ENCODE results near the gene KRT8. TPM values are rescaled to one million over a fixed set of nuclear protein-coding genes. Genes with fewer than 3 reads are reported as not detected.

Gene KRT8
- total RNA-seq, 3 donors from 2014 or later: 1,334 to 4,222 (median 3,664) TPM

DNA sequence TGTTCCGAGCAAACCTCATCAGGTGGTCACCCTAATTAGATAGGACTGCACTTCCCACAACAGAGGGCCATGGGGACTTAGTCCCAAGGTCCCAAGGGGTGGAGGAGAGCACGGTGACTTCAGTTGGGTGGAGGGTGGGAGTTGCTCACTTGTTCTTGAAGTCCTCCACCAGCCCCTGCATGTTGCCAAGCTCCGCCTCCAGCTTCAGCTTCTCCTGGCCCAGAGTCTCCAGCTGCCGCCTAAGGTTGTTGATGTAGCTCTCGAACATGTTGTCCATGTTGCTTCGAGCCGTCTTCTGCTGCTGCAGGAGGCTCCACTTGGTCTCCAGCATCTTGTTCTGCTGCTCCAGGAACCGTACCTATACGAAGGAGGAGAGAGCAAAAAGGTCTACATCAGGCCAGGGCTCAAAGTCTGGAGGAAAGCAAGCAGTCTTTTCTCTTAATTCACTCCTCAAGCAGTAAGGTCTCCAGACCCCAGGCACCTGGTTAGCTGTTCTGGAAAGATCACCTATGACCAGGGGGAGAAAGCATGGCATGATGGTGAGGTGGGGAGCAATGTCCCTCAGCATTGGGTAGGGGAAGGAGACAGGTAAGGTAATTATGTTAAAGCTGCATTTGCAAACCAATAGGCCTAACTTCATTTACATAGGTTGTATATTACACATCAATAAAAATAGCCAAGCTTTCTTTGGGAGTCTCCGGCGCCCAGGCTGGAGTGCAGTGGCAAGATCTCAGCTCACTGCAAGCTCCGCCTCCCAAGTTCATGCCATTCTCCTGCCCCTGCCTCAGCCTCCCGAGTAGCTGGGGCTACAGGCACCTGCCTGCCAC, 2.9 kb downstream of the KRT8 start:
- TF ChIP-seq, protein P1, sequence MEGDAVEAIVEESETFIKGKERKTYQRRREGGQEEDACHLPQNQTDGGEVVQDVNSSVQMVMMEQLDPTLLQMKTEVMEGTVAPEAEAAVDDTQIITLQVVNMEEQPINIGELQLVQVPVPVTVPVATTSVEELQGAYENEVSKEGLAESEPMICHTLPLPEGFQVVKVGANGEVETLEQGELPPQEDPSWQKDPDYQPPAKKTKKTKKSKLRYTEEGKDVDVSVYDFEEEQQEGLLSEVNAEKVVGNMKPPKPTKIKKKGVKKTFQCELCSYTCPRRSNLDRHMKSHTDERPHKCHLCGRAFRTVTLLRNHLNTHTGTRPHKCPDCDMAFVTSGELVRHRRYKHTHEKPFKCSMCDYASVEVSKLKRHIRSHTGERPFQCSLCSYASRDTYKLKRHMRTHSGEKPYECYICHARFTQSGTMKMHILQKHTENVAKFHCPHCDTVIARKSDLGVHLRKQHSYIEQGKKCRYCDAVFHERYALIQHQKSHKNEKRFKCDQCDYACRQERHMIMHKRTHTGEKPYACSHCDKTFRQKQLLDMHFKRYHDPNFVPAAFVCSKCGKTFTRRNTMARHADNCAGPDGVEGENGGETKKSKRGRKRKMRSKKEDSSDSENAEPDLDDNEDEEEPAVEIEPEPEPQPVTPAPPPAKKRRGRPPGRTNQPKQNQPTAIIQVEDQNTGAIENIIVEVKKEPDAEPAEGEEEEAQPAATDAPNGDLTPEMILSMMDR (IDR thresholded peaks at IDR 0.05): no peak
- no peaks in the 10 kb centered on the region for H3K36me3 ChIP-seq (ENCODE audit: low read depth)
- no peaks in the 10 kb centered on the region for H3K9me3 ChIP-seq
- H3K4me3 ChIP-seq: peak overlapping the region; percentile 81
- DNase-seq: peak; percentile 54 to 62 (median 55)
- H3K4me1 ChIP-seq (ENCODE audit: low read depth): peaks cover 60% of the 10 kb centered on the region
- ATAC-seq: no peak
- intact Hi-C loops (cut with DNase I, micrococcal nuclease): loop anchor here in 1 of 2 donors (5.0 kb wide), 1 partner anchor 70 kb away; no protein-coding TSS in a partner anchor

DNA sequence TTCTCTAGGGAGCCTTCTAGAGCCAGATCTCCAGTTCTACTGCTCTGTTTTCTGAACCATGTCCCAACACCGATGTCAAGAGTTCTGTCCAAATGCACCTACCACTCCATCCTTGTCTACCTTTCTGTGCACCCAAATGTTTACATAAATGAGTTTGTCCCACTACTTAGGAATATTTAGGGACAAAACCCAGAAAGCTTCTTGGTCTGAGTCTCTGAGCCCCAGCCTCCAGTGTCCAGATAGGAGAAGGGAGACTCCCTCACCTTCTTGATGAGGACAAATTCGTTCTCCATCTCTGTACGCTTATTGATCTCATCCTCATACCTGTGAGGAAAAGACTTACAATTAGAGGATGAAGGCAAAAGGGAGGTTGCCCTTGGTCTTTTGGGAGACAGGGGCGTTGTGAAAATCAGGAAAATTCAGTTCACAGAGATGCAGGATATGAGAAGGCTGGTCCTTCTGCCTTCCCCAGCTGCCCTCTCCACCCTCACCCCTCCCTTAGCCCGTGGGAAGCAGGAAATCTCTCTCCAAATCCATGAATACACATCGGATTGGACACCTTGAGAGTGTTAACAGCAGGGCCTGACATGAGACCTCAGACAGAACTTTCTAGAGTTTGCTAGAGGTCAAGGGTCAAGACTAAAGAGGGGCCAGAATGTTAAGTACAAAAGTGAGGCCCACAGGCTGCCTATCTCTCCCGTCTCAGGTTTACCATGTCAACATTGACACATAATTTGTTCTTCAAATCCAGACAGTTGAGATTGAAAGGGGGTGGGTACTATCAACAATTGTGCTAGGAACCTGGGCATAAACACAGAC, 3.8 kb downstream of the KRT8 start:
- intact Hi-C loops (cut with DNase I, micrococcal nuclease): loop anchor here in 1 of 2 donors (5.0 kb wide), 1 partner anchor 71 kb away; no protein-coding TSS in a partner anchor
- ATAC-seq (no peak), DNase-seq (peak in 1 of 3 donors; percentile 7)
- Histone ChIP-seq H3K9me3 (no peaks in the 10 kb centered on the region), H3K4me1 (ENCODE audit: low read depth) (peaks cover 61% of the 10 kb centered on the region), H3K36me3 (ENCODE audit: low read depth) (no peaks in the 10 kb centered on the region), H3K4me3 (no peak overlapping the region)
- TF ChIP-seq, protein P1 (IDR thresholded peaks at IDR 0.05): no peak

DNA sequence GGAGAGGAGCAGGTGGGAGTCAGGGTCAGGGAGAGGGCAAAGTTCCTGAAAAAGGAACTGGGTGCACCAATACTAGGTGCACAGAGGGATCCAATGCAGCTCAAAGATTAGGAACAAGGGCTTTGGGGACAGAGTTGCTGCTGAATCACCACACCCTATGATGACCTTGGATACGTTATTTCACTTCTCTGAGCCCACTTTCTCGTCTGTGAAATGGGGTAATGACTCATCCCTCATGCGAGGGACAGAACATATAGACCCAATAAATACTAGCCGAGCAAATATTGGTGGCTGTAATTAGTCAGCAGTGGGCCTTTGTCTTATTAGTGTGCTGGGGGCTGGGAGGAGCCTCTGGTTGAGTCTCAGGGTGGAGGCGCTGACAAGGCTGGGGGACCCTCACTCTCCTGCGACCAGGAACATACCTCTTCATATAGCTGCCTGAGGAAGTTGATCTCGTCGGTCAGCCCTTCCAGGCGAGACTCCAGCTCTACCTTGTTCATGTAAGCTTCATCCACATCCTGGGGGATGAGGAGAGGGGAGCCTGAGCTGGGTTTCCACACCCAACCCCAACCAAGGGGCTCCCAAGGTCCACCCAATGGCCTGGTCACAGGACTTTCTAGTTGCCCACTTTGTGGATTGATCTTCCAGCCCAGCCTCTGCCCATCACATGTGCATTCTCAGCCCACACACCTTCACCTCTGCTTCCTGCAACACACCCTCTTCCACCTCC, 4.5 kb downstream of the KRT8 start:
- Histone ChIP-seq H3K4me1 (ENCODE audit: low read depth) (peaks cover 62% of the 10 kb centered on the region), H3K4me3 (no peak overlapping the region), H3K9me3 (no peaks in the 10 kb centered on the region), H3K36me3 (ENCODE audit: low read depth) (no peaks in the 10 kb centered on the region)
- intact Hi-C loops (cut with DNase I, micrococcal nuclease): loop anchor here in 1 of 2 donors (5.0 kb wide), 1 partner anchor 72 kb away; no protein-coding TSS in a partner anchor
- TF ChIP-seq, protein P1 (IDR thresholded peaks at IDR 0.05): no peak
- ATAC-seq: no peak
- DNase-seq: peak in 2 of 3 donors; percentile 22 to 31

DNA sequence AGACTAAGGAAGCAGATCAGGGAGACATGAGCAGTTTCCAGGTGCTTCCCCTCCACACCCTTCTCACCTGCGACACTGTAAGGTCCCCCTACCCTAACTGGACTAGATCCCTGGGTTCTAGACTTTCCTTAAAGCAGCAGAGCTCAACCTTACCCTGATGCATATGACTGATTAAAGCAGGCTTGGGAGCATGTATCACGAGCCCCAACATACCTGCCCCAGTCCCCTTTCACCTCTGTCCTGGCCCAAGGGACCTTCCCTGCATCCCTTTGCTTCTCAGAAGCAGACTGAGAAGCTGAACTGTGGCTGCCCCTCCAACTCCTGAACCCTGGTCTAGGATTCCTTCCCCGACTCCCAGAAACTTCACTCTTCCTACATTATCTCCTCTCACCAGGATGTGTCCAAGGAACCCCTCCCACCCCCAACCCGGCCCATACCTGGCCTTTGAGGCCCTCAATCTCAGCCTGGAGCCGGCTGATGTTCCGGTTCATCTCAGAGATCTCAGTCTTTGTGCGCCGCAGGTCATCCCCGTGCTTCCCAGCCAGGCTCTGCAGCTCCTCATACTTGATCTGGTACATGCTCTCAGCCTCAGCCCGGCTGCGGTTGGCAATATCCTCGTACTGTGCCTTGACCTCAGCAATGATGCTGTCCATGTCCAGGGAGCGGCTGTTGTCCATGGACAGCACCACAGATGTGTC, 5.4 kb downstream of the KRT8 start:
- Histone ChIP-seq H3K9me3 (no peaks in the 10 kb centered on the region), H3K36me3 (ENCODE audit: low read depth) (no peaks in the 10 kb centered on the region), H3K4me3 (no peak overlapping the region), H3K4me1 (ENCODE audit: low read depth) (peaks cover 61% of the 10 kb centered on the region)
- TF ChIP-seq, protein P1 (IDR thresholded peaks at IDR 0.05): no peak
- intact Hi-C loops (cut with DNase I, micrococcal nuclease): loop anchor here in 1 of 2 donors (5.0 kb wide), 1 partner anchor 73 kb away; no protein-coding TSS in a partner anchor
- DNase-seq (peak in 2 of 3 donors; percentile 25 to 47), ATAC-seq (no peak)

Measured in mucosa of descending colon (tissue), 3 donors.